GM13977 (cell line): ENCODE data around the gene OIP5.
A peak's percentile ranks its signal among the peaks of the same experiment; 100 is the strongest.

Source experiments
- DNase-seq: peaks from one replicate; pipeline ENCODE4 v3.0.0; 2012; ENCODE audit warnings: low spot score
- CTCF ChIP-seq: IDR thresholded peaks from 2 replicates; pipeline ENCODE4 v1.5.1; 2012; ENCODE audit warnings: mild to moderate bottlenecking, control low read depth; ENCODE audit not compliant: insufficient read depth; ENCODE audit errors: extremely low read depth, missing control alignments
- in situ Hi-C: fragments of 300-500 bp; cut with MboI; formaldehyde crosslinking; loops from one replicate; pipeline ENCODE4 v1.12.0; 2022; ENCODE audit warnings: low sequenced_read_pairs, low pct_unique_long_range_greater_than_20kb, mixed read lengths, inconsistent platforms; ENCODE audit not compliant: unreplicated experiment

OIP5 gene

GRCh38 chr15:41332194-41333025 lies at the start of gene OIP5, which contains the start of gene NUSAP1:
Gene OIP5 (minus strand): TSS chr15:41332591. CDS start chr15:41332561, 30 bp downstream.
Gene NUSAP1 (plus strand): TSS chr15:41332881. CDS start chr15:41332958, 77 bp downstream.
- no peak for TF ChIP-seq CTCF
- peak; percentile 99 for DNase-seq
- in situ Hi-C loops = no loop called here

GRCh38 chr15:41377978-41378377 lies 45.6 kb upstream of the OIP5 start:
- in situ Hi-C loops = no loop called here
- no peak for TF ChIP-seq CTCF
- no peak for DNase-seq

GRCh38 chr15:41367418-41367817 lies 35.0 kb upstream of the OIP5 start:
- in situ Hi-C loops = no loop called here
- no peak for TF ChIP-seq CTCF
- no peak for DNase-seq

GRCh38 chr15:41354371-41354770 lies 22.0 kb upstream of the OIP5 start:
- DNase-seq = no peak
- TF ChIP-seq CTCF = no peak
- in situ Hi-C loops = no loop called here

GRCh38 chr15:41350057-41350717 lies 17.8 kb upstream of the OIP5 start:
- in situ Hi-C loops = no loop called here
- DNase-seq = no peak
- no peak for TF ChIP-seq CTCF

GRCh38 chr15:41347236-41347635 lies 14.8 kb upstream of the OIP5 start:
- in situ Hi-C loops = no loop called here
- no peak for TF ChIP-seq CTCF
- no peak for DNase-seq
